NB4 (cell line): ENCODE results near the gene TMPRSS9.
"Not testable (repeated sequence)": the region's sequence is repeated elsewhere in the genome, so short reads cannot be mapped to it uniquely, and the experiment has no call there.

ENCODE experiments used
- DNase-seq: peaks from one replicate; pipeline ENCODE4 v3.0.0; 2010; ENCODE audit warnings: low read depth
- H3K4me3 ChIP-seq: one replicate; pipeline ENCODE4 v1.5.1; 2011; ENCODE audit warnings: mild to moderate bottlenecking, low read depth, low read length, moderate library complexity
- MYC ChIP-seq: IDR thresholded peaks from 2 replicates; pipeline ENCODE4 v1.6.1; 2011; ENCODE audit warnings: low read depth, low read length
- POLR2A ChIP-seq: IDR thresholded peaks from 2 replicates; pipeline ENCODE4 v1.6.1; 2011; ENCODE audit warnings: mild to moderate bottlenecking; ENCODE audit not compliant: insufficient read length; ENCODE audit errors: extremely low read depth
- TF ChIP-seq, protein P1 (sequence below): IDR thresholded peaks from 2 replicates; pipeline ENCODE4 v1.6.1; 2011; ENCODE audit warnings: low read depth, low read length
- TF ChIP-seq, protein P2 (sequence below): IDR thresholded peaks from one replicate; pipeline ENCODE4 v1.5.1; 2012; ENCODE audit warnings: low read depth, low read length

TMPRSS9 gene

DNA sequence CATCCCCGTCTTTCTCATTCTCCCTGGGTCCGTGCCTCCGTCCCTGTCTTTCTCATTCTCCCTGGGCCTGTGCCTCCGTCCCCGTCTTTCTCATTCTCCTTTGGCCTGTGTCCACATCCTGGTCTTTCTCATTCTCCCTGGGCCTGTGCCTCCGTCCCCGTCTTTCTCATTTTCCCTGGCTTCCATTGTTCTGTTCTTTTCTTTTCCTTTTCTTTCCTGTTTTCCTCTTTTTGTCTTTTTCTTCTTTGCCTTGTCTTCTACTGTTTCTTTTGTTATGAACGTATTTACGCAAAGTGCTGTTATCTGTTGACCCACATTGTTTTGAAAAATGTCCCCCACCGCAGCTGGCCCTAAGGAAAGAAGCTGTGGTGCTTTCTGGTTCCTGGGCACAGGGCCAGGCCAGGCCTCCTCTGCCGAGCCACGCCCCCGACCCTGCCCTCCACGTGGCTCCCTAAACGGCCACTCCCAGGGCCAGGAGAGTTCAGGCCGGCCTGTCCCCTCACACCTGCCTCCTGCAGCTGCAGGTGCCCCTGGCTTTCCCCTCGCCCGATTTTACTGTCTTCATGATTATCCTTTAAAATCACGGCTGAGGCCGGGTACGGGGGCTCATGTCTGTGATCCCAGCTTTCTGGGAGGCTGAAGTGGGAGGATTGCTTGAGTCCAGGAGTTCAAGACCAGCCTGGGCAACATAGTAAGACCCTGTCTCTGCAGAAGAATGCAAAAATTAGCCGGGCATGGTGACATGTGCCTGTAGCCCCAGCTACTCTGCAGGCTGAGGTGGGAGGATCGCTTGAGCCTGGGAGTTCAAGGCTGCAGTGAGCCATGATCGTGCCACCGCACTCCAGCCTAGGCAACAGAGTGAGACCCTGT lies 14.0 kb upstream of the TMPRSS9 start:
- H3K4me3 ChIP-seq, result no peak overlapping the region
- no peak for TF ChIP-seq MYC
- TF ChIP-seq POLR2A, result no peak
- TF ChIP-seq, protein P1, sequence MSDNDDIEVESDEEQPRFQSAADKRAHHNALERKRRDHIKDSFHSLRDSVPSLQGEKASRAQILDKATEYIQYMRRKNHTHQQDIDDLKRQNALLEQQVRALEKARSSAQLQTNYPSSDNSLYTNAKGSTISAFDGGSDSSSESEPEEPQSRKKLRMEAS, result no peak
- no peak for DNase-seq

- DNase-seq, H3K4me3 ChIP-seq: not testable (repeated sequence)
Measured at GRCh38 chr19:2349818-2350217, 10.2 kb upstream of the TMPRSS9 start.

GRCh38 chr19:2350656-2351055 lies 9.4 kb upstream of the TMPRSS9 start:
- TF ChIP-seq MYC (no peak), POLR2A (no peak)
- TF ChIP-seq, protein P1, result no peak
- TF ChIP-seq, protein P2, sequence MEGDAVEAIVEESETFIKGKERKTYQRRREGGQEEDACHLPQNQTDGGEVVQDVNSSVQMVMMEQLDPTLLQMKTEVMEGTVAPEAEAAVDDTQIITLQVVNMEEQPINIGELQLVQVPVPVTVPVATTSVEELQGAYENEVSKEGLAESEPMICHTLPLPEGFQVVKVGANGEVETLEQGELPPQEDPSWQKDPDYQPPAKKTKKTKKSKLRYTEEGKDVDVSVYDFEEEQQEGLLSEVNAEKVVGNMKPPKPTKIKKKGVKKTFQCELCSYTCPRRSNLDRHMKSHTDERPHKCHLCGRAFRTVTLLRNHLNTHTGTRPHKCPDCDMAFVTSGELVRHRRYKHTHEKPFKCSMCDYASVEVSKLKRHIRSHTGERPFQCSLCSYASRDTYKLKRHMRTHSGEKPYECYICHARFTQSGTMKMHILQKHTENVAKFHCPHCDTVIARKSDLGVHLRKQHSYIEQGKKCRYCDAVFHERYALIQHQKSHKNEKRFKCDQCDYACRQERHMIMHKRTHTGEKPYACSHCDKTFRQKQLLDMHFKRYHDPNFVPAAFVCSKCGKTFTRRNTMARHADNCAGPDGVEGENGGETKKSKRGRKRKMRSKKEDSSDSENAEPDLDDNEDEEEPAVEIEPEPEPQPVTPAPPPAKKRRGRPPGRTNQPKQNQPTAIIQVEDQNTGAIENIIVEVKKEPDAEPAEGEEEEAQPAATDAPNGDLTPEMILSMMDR, result no peak
- DNase-seq, result no peak

GRCh38 chr19:2351591-2351990 lies 8.5 kb upstream of the TMPRSS9 start:
- no peak overlapping the region for H3K4me3 ChIP-seq
- DNase-seq, result no peak
- TF ChIP-seq MYC (no peak), POLR2A (no peak)
- TF ChIP-seq, protein P1, result no peak
- TF ChIP-seq, protein P2, result no peak

More at GRCh38 chr19:2350656-2351055, 9.4 kb upstream of the TMPRSS9 start:
- no peak overlapping the region for H3K4me3 ChIP-seq

- no peak overlapping the region for H3K4me3 ChIP-seq
- TF ChIP-seq, protein P1, result no peak
- TF ChIP-seq MYC, result no peak
- no peak for TF ChIP-seq POLR2A
- TF ChIP-seq, protein P2, result no peak
- no peak for DNase-seq
Measured at GRCh38 chr19:2352121-2352520, 7.9 kb upstream of the TMPRSS9 start.

GRCh38 chr19:2353159-2353886 lies 6.7 kb upstream of the TMPRSS9 start:
- DNase-seq, result no peak
- TF ChIP-seq POLR2A, result no peak
- TF ChIP-seq, protein P1, result no peak
- no peak for TF ChIP-seq MYC
- TF ChIP-seq, protein P2, result no peak
- no peak overlapping the region for H3K4me3 ChIP-seq
